Neural progenitor cell (in vitro differentiated cells): ENCODE measurements around the gene IQGAP3. TPM values are rescaled to one million over a fixed set of nuclear protein-coding genes. Genes with fewer than 3 reads are reported as not detected.
A peak's percentile ranks its signal among the peaks of the same experiment; 100 is the strongest.

ENCODE experiments used
- DNase-seq: peaks from one replicate; pipeline ENCODE4 v3.0.0-alpha.2; 2016; ENCODE audit warnings: low spot score
- H2AFZ ChIP-seq: fragments of 200-600 bp; sonication (generic); replicated peaks from 2 replicates; pipeline ENCODE4 v1.6.1; 2016; ENCODE audit warnings: antibody characterized with exemption
- H3F3A ChIP-seq: fragments of 200-600 bp; sonication (generic); 2 replicates; pipeline ENCODE4 v1.6.1; 2016; ENCODE audit warnings: antibody characterized with exemption, low read depth
- H3K27ac ChIP-seq: fragments of 200-600 bp; sonication (generic); 2 replicates; pipeline ENCODE4 v1.5.1; 2016; ENCODE audit warnings: mild to moderate bottlenecking
- H3K27me3 ChIP-seq: fragments of 200-600 bp; sonication (generic); 2 replicates; pipeline ENCODE4 v1.6.1; 2016; ENCODE audit warnings: mild to moderate bottlenecking, moderate library complexity
- H3K36me3 ChIP-seq: fragments of 200-600 bp; sonication (generic); 2 replicates; pipeline ENCODE4 v1.5.1; 2016
- H3K4me1 ChIP-seq: fragments of 200-600 bp; sonication (generic); 2 replicates; pipeline ENCODE4 v1.6.1; 2016; ENCODE audit warnings: mixed run types
- H3K4me2 ChIP-seq: fragments of 200-600 bp; sonication (generic); 2 replicates; pipeline ENCODE4 v1.6.1; 2016
- H3K4me3 ChIP-seq: fragments of 200-600 bp; sonication (generic); 2 replicates; pipeline ENCODE4 v1.5.1; 2016
- H3K79me2 ChIP-seq: fragments of 200-600 bp; sonication (generic); 2 replicates; pipeline ENCODE4 v1.6.1; 2016; ENCODE audit warnings: low read depth
- H3K9ac ChIP-seq: fragments of 200-600 bp; sonication (generic); 2 replicates; pipeline ENCODE4 v1.6.1; 2016
- H3K9me3 ChIP-seq: fragments of 200-600 bp; sonication (generic); 2 replicates; pipeline ENCODE4 v1.5.1; 2016; ENCODE audit warnings: low read depth
- H4K20me1 ChIP-seq: fragments of 200-600 bp; sonication (generic); 2 replicates; pipeline ENCODE4 v1.6.1; 2016; ENCODE audit warnings: low read depth
- H3K27ac Mint-ChIP-seq: 3 replicates; pipeline ENCODE4 v1.8.0; 2021; ENCODE audit warnings: mixed read lengths
- H3K27me3 Mint-ChIP-seq: 2 replicates; pipeline ENCODE4 v1.8.0; 2022; ENCODE audit warnings: low read depth, mild to moderate bottlenecking, inconsistent platforms, moderate library complexity, mixed read lengths; ENCODE audit not compliant: insufficient read depth
- H3K36me3 Mint-ChIP-seq: 3 replicates; pipeline ENCODE4 v1.8.0; 2021; ENCODE audit warnings: mixed read lengths
- H3K4me1 Mint-ChIP-seq: 3 replicates; pipeline ENCODE4 v1.8.0; 2021; ENCODE audit warnings: mixed read lengths
- H3K4me3 Mint-ChIP-seq: 3 replicates; pipeline ENCODE4 v1.8.0; 2021; ENCODE audit warnings: mild to moderate bottlenecking, moderate library complexity, mixed read lengths
- H3K9me3 Mint-ChIP-seq: 3 replicates; pipeline ENCODE4 v1.8.0; 2020; ENCODE audit warnings: mixed read lengths
- CTCF ChIP-seq: fragments of 200-600 bp; sonication (generic); IDR thresholded peaks from 2 replicates; pipeline ENCODE4 v1.5.1; 2017; ENCODE audit warnings: antibody characterized with exemption, mild to moderate bottlenecking
- EZH2 ChIP-seq: fragments of 200-600 bp; sonication (generic); IDR thresholded peaks from 2 replicates; pipeline ENCODE4 v1.6.1; 2017; ENCODE audit warnings: antibody characterized with exemption, mild to moderate bottlenecking, moderate library complexity
- EZH2phosphoT487 ChIP-seq: fragments of 200-600 bp; sonication (generic); IDR thresholded peaks from 2 replicates; pipeline ENCODE4 v1.6.1; 2017; ENCODE audit warnings: antibody characterized with exemption
- total RNA-seq: library from RNA; depleted of rRNA; stranded (reverse); fragments of >200 nt; gene quantifications from 2 replicates; pipeline ENCODE4 v1.2.3, GENCODE V29; 2015; ENCODE audit warnings: low replicate concordance

Gene IQGAP3
- total RNA-seq, 1 donor from 2014 or later, result 31.5 TPM

DNA sequence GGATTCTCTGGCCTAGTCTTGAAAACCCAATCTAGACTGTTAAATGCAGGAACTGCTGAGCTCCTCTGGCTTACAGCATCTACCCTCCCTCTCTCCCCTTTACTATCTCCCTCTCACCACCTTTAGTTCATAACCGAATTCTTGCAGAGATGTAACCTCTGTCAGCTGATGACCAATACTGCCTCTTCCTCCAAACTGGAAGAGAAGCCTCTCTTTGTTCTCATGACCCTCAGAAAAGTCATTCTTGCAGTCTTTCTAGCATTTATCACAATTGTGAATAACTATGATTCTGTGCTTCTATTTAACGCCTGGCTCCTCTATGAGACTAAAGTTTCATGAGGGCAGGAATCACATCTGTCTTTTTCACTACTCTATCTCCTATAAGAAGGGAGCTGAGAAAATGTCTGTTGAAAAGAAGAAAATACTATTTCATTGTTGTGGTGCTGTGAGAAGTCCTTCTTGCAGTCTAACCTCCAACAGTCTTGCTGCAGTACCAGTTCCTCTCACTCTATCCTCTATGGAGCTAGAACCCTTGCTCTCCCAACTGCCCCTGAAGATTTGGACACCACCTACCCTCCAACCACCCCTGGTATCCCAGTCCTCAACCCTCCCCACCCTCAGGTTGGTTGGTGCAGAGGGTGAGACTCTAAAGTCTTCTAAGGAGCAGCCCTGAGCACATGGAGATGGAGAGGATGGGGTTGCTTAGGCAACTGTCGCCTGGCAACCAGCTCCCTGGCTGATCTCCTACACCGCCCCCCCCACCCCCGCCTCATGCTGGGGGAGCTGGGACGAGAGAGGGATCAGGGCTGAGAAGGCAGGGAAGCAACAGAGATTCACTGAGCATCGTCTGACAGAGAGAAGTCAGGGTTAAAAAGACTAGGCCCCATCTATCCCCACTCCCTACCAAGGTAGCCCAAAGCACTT, 85.7 kb downstream of the IQGAP3 start:
- H3K4me3 Mint-ChIP-seq, result no peak overlapping the region
- Histone ChIP-seq H3K9ac (no peak overlapping the region), H3K27ac (no peak overlapping the region), H2AFZ (no peak overlapping the region), H3K4me2 (no peak overlapping the region), H4K20me1 (peaks cover 56% of the 10 kb centered on the region), H3K4me3 (no peak overlapping the region), H3F3A (peaks cover 8% of the 10 kb centered on the region), H3K27me3 (no peaks in the 10 kb centered on the region), H3K79me2 (peaks cover 12% of the 10 kb centered on the region), H3K36me3 (no peaks in the 10 kb centered on the region), H3K9me3 (no peaks in the 10 kb centered on the region), H3K4me1 (peaks cover 28% of the 10 kb centered on the region)
- H3K27me3 Mint-ChIP-seq, result no peaks in the 10 kb centered on the region
- no peak overlapping the region for H3K27ac Mint-ChIP-seq
- DNase-seq, result peak; percentile 48
- peaks cover 51% of the 10 kb centered on the region for H3K4me1 Mint-ChIP-seq
- TF ChIP-seq EZH2phosphoT487 (no peak), EZH2 (no peak)
- no peaks in the 10 kb centered on the region for H3K9me3 Mint-ChIP-seq
- peaks cover 3% of the 10 kb centered on the region for H3K36me3 Mint-ChIP-seq

GRCh38 chr1:156485984-156486383, 86.4 kb downstream of the IQGAP3 start:
- TF ChIP-seq CTCF, result no peak
- no peak for TF ChIP-seq EZH2
- TF ChIP-seq EZH2phosphoT487, result no peak
- no peaks in the 10 kb centered on the region for H3K9me3 ChIP-seq
- no peaks in the 10 kb centered on the region for H3K36me3 ChIP-seq
- Mint-ChIP-seq H3K4me1 (peaks cover 46% of the 10 kb centered on the region), H3K4me3 (no peak overlapping the region), H3K27me3 (no peaks in the 10 kb centered on the region), H3K9me3 (no peaks in the 10 kb centered on the region), H3K27ac (no peak overlapping the region), H3K36me3 (peaks cover 7% of the 10 kb centered on the region)
- no peak overlapping the region for H2AFZ ChIP-seq
- H3K4me3 ChIP-seq, result no peak overlapping the region
- H3K27ac ChIP-seq, result no peak overlapping the region
- H3K4me2 ChIP-seq, result no peak overlapping the region
- H3F3A ChIP-seq, result peaks cover 8% of the 10 kb centered on the region
- no peaks in the 10 kb centered on the region for H3K27me3 ChIP-seq
- H3K4me1 ChIP-seq, result peaks cover 26% of the 10 kb centered on the region
- peaks cover 51% of the 10 kb centered on the region for H4K20me1 ChIP-seq
- peaks cover 12% of the 10 kb centered on the region for H3K79me2 ChIP-seq
- no peak overlapping the region for H3K9ac ChIP-seq
- DNase-seq, result no peak

- Mint-ChIP-seq H3K9me3 (no peaks in the 10 kb centered on the region), H3K27me3 (peaks cover 1% of the 10 kb centered on the region), H3K36me3 (peaks cover 16% of the 10 kb centered on the region), H3K4me1 (peaks cover 32% of the 10 kb centered on the region), H3K4me3 (no peak overlapping the region), H3K27ac (no peak overlapping the region)
- Histone ChIP-seq H3K9me3 (no peaks in the 10 kb centered on the region), H3K36me3 (no peaks in the 10 kb centered on the region), H3K27ac (no peak overlapping the region), H3K4me3 (no peak overlapping the region), H3F3A (peaks cover 5% of the 10 kb centered on the region), H3K9ac (no peak overlapping the region), H3K4me1 (peaks cover 11% of the 10 kb centered on the region), H4K20me1 (peaks cover 38% of the 10 kb centered on the region), H3K27me3 (no peaks in the 10 kb centered on the region), H2AFZ (no peak overlapping the region), H3K79me2 (peaks cover 11% of the 10 kb centered on the region), H3K4me2 (no peak overlapping the region)
- no peak for DNase-seq
- TF ChIP-seq EZH2phosphoT487 (no peak), EZH2 (no peak), CTCF (no peak)
Measured at GRCh38 chr1:156484480-156485058, 87.8 kb downstream of the IQGAP3 start.

DNA sequence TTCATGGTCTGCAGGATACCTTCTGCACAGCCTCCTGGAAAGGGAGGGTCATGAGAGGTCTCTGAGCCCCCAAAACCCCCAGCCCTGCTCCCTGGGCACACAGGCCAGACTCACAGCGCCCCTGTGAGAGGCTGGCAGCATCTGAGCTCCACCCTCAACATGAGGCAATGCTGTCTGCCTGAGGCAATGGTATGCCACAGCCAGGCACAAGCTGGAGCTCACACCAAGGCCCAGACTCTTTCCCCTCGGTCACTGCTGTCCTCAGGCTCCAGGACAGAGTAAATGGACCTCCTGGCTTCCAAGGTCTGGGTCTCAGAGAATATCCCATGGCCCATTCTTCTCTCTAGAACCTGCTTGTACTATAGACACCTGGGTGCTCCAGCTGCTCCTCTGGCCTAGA, 89.0 kb downstream of the IQGAP3 start:
- Histone ChIP-seq H3K4me2 (no peak overlapping the region), H3F3A (no peaks in the 10 kb centered on the region), H3K79me2 (peaks cover 7% of the 10 kb centered on the region), H3K4me1 (no peaks in the 10 kb centered on the region), H2AFZ (no peak overlapping the region), H4K20me1 (peaks cover 26% of the 10 kb centered on the region), H3K36me3 (no peaks in the 10 kb centered on the region), H3K4me3 (no peak overlapping the region), H3K9ac (no peak overlapping the region), H3K27me3 (no peaks in the 10 kb centered on the region), H3K9me3 (no peaks in the 10 kb centered on the region), H3K27ac (no peak overlapping the region)
- Mint-ChIP-seq H3K36me3 (peaks cover 23% of the 10 kb centered on the region), H3K4me3 (no peak overlapping the region), H3K4me1 (peaks cover 20% of the 10 kb centered on the region), H3K9me3 (no peaks in the 10 kb centered on the region), H3K27me3 (peaks cover 6% of the 10 kb centered on the region), H3K27ac (no peak overlapping the region)
- TF ChIP-seq EZH2 (no peak), CTCF (no peak), EZH2phosphoT487 (no peak)
- DNase-seq, result no peak
